ENCODE data around the gene HS3ST6. TPM values are rescaled to one million over a fixed set of nuclear protein-coding genes. Genes with fewer than 3 reads are reported as not detected.
A peak's percentile ranks its signal among the peaks of the same experiment; 100 is the strongest.

HS3ST6 gene
- total RNA-seq, 1 experiment from 2014 or later: not detected

DNA sequence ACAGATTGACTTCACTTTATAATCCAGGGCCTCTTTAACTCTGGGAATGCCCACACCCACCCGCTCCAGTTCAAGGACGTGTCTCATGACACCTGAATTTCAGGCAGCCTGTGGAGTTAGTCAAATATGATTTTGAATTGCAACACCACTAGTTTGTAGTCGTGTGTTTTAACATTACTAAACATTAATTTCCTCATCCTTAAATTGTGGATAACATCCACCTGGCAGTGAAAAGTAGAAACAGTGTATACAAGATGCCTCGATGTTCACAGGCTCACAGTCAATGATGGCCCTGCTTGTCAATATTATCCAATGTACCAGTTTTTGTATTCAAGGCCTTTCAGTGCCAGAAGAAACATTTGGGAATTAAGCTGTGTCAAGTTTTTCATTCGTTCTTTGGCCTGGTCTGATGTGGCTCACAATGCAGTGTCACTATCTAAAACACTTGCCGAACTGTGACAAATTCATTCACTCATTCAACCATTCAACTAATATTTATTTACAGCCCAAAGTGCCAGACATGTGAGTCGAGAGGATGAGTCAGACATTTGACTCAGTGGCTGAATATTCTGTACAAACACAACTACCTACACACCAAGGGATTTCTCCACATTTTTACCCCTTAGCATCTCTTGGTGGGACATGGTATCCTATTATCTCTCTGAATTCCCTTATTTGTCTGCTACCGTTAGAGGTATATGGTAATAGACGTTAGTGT, 47.7 kb downstream of the HS3ST6 start:
- Histone ChIP-seq H3K9me3 (replicated peaks) (no peaks in the 10 kb centered on the region), H3K27me3 (no peaks in the 10 kb centered on the region; the same call in 1 of the 2 replicates), H3K4me3 (no peak overlapping the region), H3K4me1 (peaks cover 6% of the 10 kb centered on the region), H3K27ac (no peak overlapping the region), H3K36me3 (no peaks in the 10 kb centered on the region)
- no peak for DNase-seq

DNA sequence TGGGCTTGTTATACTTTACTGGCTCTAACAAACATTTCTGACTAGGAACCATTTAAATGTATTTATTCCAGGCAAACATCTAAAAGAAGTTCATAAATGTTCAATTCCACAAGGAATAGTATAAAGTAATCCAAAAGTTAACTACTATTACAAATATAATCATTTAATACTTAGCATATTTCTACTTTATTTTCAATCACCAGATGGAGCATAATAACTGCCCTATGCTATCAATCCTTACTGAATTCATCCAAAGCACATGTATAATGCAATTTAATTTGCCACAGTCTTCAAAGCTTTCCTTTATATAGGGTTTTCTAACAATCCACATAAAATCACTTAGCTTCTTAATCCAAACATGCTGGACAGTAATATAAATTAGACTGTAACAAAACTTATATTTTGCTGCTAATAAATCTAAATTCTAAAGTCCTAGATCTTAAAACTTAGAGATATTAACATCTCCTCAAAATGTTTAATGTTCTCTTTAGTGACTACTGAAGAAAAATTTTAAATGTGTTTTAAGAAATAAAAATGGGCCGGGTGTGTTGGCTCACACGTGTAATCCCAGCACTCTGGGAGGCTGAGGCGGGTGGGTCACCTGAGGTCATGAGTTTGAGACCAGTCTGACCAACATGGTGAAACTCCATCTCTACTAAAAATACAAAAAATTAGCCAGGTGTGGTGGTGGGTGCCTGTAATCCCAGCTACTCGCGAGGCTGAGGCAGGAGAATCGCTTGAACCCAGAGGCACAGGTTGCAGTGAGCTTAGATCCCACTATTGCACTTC, 52.1 kb downstream of the HS3ST6 start:
- Histone ChIP-seq H3K9me3 (replicated peaks) (no peaks in the 10 kb centered on the region), H3K27ac (no peak overlapping the region), H3K4me3 (no peak overlapping the region), H3K27me3 (peaks cover under 1% of the 10 kb centered on the region; the same call in 1 of the 2 replicates), H3K4me1 (peaks cover 11% of the 10 kb centered on the region), H3K36me3 (no peaks in the 10 kb centered on the region)
- DNase-seq: no peak

DNA sequence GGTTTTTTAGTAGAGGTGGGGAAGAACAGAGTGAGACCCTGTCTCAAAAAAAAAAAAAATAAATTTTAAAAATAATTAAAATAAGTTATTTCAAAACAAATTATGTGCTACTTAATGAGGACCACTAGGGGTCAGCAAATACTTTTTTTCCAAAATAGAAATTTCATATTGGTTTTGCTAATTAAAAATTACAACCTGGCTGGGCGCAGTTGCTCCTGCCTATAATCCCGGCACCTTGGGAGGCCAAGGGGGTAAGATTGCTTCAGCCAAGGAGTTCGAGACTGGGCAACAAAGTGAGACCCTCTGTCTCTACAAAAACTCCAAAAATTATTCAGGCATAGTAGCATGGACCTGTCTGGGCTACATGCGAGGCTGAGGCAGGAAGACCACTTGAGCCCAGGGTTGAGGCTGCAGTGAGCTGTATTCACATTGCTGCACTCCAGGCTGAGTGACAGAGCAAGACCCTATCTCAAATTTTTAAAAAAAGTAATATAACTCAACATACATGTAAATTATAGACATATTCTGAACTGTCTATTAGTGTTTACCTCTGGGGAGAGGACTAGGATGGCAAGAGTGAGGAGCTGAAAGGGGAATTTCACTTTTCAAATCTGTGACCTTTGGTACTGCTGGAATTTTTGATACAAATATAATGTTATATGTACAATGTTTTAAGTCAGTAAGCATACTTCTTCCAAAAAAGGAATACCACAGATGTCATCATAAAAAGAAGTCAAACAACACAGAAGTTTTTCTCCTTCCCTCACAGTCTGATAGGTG, 54.3 kb downstream of the HS3ST6 start:
- peaks cover 9% of the 10 kb centered on the region; the same call in 1 of the 2 replicates for H3K27me3 ChIP-seq
- H3K9me3 ChIP-seq (replicated peaks): no peaks in the 10 kb centered on the region
- H3K4me3 ChIP-seq: no peak overlapping the region
- DNase-seq: peak; percentile 47 to 64
- H3K27ac ChIP-seq: no peak overlapping the region
- no peaks in the 10 kb centered on the region for H3K36me3 ChIP-seq
- peaks cover 5% of the 10 kb centered on the region for H3K4me1 ChIP-seq

DNA sequence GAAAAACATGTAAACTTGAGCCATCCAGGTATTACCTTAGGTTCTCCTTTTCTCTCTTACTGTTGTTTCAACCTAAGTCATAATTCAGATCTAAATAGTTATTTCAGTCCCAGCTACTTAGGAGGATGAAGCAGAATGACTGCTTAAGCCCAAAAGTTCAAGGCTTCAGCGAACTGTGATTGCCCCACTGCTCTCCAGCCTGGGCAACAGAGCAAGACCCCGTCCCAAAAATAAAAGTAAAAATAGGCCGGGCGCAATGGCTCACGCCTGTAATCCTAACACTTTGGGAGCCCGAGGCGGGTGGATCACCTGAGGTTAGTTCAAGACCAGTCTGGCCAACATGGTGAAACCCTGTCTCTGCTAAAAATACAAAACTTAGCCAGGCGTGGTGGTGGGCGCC, 55.8 kb downstream of the HS3ST6 start:
- Histone ChIP-seq H3K4me1 (peaks cover 12% of the 10 kb centered on the region), H3K36me3 (no peaks in the 10 kb centered on the region), H3K27ac (no peak overlapping the region), H3K27me3 (peaks cover 15% of the 10 kb centered on the region), H3K9me3 (replicated peaks) (no peaks in the 10 kb centered on the region), H3K4me3 (no peak overlapping the region)
- no peak for DNase-seq

DNA sequence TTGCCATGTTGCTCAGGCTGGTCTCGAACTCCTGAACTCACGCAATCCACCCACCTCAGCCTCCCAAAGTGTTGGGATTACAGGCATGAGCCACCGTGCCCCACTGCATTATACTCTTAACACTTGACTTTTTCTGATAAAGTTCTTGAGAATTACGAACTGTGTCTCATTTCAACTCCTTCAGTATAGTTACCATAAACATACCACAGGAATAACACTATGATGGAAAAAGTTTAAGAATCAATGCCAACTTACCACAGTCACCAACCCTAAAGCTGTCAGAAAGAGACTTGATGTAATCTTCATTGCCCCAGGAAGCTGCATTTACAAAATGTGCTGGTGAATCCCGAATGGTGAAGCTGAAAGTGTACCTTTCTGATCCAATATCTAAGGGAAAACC, 56.5 kb downstream of the HS3ST6 start:
- Histone ChIP-seq H3K4me3 (no peak overlapping the region), H3K27me3 (peaks cover 15% of the 10 kb centered on the region), H3K4me1 (peaks cover 12% of the 10 kb centered on the region), H3K27ac (no peak overlapping the region), H3K9me3 (replicated peaks) (no peaks in the 10 kb centered on the region), H3K36me3 (no peaks in the 10 kb centered on the region)
- DNase-seq: no peak

Other genes with a start within 250 kb of the HS3ST6 start
- gene JPT2, start 240.1 kb downstream of the HS3ST6 start, total RNA-seq (2014; rRNA removed; shearing (Covaris generic)): 83.4 and 87.4 TPM in 2 replicates
- 24.7 and 34.7 TPM in 2 replicates for gene MAPK8IP3, start 212.2 kb downstream of the HS3ST6 start, total RNA-seq (2014; rRNA removed; shearing (Covaris generic))
- gene NME3, start 146.9 kb downstream of the HS3ST6 start, total RNA-seq (2014; rRNA removed; shearing (Covaris generic)): 1.2 and 1.6 TPM in 2 replicates
- 3.6 and 5.2 TPM in 2 replicates for gene EME2, start 145.6 kb downstream of the HS3ST6 start, total RNA-seq (2014; rRNA removed; shearing (Covaris generic))
- 55.3 and 60.7 TPM in 2 replicates for gene MRPS34, start 145.3 kb downstream of the HS3ST6 start, total RNA-seq (2014; rRNA removed; shearing (Covaris generic))
- gene SPSB3, start 135.8 kb downstream of the HS3ST6 start, total RNA-seq (2014; rRNA removed; shearing (Covaris generic)): 9.6 and 12.4 TPM in 2 replicates
- gene NUBP2, start 135.5 kb downstream of the HS3ST6 start, total RNA-seq (2014; rRNA removed; shearing (Covaris generic)): 45.0 and 55.3 TPM in 2 replicates
- not detected in 2 replicates for gene IGFALS, start 124.7 kb downstream of the HS3ST6 start, total RNA-seq (2014; rRNA removed; shearing (Covaris generic))
- gene HAGH, start 91.6 kb downstream of the HS3ST6 start, total RNA-seq (2014; rRNA removed; shearing (Covaris generic)): 14.6 and 15.0 TPM in 2 replicates
- 16.2 and 19.5 TPM in 2 replicates for gene FAHD1, start 91.2 kb downstream of the HS3ST6 start, total RNA-seq (2014; rRNA removed; shearing (Covaris generic))
- gene MEIOB, start 46.3 kb downstream of the HS3ST6 start, total RNA-seq (2014; rRNA removed; shearing (Covaris generic)): not detected in 2 replicates
- gene MSRB1, start 24.8 kb upstream of the HS3ST6 start, total RNA-seq (2014; rRNA removed; shearing (Covaris generic)): 16.0 and 18.7 TPM in 2 replicates
- gene RPL3L, start 36.3 kb upstream of the HS3ST6 start, total RNA-seq (2014; rRNA removed; shearing (Covaris generic)): 0.32 and 0.56 TPM in 2 replicates
- gene NDUFB10, start 41.1 kb upstream of the HS3ST6 start, total RNA-seq (2014; rRNA removed; shearing (Covaris generic)): 157 and 169 TPM in 2 replicates
- 4,297 and 4,417 TPM in 2 replicates for gene RPS2, start 46.4 kb upstream of the HS3ST6 start, total RNA-seq (2014; rRNA removed; shearing (Covaris generic))
- gene RNF151, start 48.4 kb upstream of the HS3ST6 start, total RNA-seq (2014; rRNA removed; shearing (Covaris generic)): not detected in 2 replicates
- 30.6 and 31.8 TPM in 2 replicates for gene TBL3, start 53.6 kb upstream of the HS3ST6 start, total RNA-seq (2014; rRNA removed; shearing (Covaris generic))
- gene NOXO1, start 63.1 kb upstream of the HS3ST6 start, total RNA-seq (2014; rRNA removed; shearing (Covaris generic)): 0.43 TPM in 1 of 2 replicates, not detected in the other
- gene GFER, start 65.8 kb upstream of the HS3ST6 start, total RNA-seq (2014; rRNA removed; shearing (Covaris generic)): 20.6 and 32.2 TPM in 2 replicates
- 0.73 and 0.81 TPM in 2 replicates for gene SYNGR3, start 71.6 kb upstream of the HS3ST6 start, total RNA-seq (2014; rRNA removed; shearing (Covaris generic))
- 22.9 and 25.6 TPM in 2 replicates for gene ZNF598, start 91.4 kb upstream of the HS3ST6 start, total RNA-seq (2014; rRNA removed; shearing (Covaris generic))
- 1.6 TPM in 2 replicates for gene NPW, start 101.4 kb upstream of the HS3ST6 start, total RNA-seq (2014; rRNA removed; shearing (Covaris generic))
- gene NHERF2, start 108.5 kb upstream of the HS3ST6 start, total RNA-seq (2014; rRNA removed; shearing (Covaris generic)): 6.4 and 8.0 TPM in 2 replicates
- gene NTHL1, start 129.4 kb upstream of the HS3ST6 start, total RNA-seq (2014; rRNA removed; shearing (Covaris generic)): 16.6 and 17.5 TPM in 2 replicates
- 32.0 and 37.1 TPM in 2 replicates for gene TSC2, start 129.6 kb upstream of the HS3ST6 start, total RNA-seq (2014; rRNA removed; shearing (Covaris generic))
- 47.1 and 51.9 TPM in 2 replicates for gene PKD1, start 217.5 kb upstream of the HS3ST6 start, total RNA-seq (2014; rRNA removed; shearing (Covaris generic))
- 1.0 and 1.4 TPM in 2 replicates for gene RAB26, start 230.2 kb upstream of the HS3ST6 start, total RNA-seq (2014; rRNA removed; shearing (Covaris generic))
- gene TRAF7, start 237.4 kb upstream of the HS3ST6 start, total RNA-seq (2014; rRNA removed; shearing (Covaris generic)): 34.5 and 35.9 TPM in 2 replicates

Measured in SJCRH30 (cell line).